Omental fat pad (tissue), 4 donors: ENCODE measurements around the gene MEF2A. TPM values are rescaled to one million over a fixed set of nuclear protein-coding genes. Genes with fewer than 3 reads are reported as not detected.
"Not testable (repeated sequence)": the region's sequence is repeated elsewhere in the genome, so short reads cannot be mapped to it uniquely, and the experiment has no call there.

Experiments
- ATAC-seq: fragments of 150-250 bp; one replicate; pipeline ENCODE4 v1.9.1; 2016; ENCODE audit warnings: mild to moderate bottlenecking, moderate library complexity; ENCODE audit not compliant: low FRiP score
- DNase-seq: peaks from one replicate; pipeline ENCODE4 v3.0.0-alpha.2; 2019; ENCODE audit warnings: low spot score
- CTCF ChIP-seq, 3 donors: fragments of 450-650 bp; IDR thresholded peaks; one replicate each; pipeline ENCODE4 v1.5.1; 2016 to 2017; ENCODE audit warnings: antibody characterized with exemption in 3 of 3, mild to moderate bottlenecking in 3 of 3, moderate library complexity in 2 of 3
- total RNA-seq, 4 donors: library from RNA; depleted of rRNA; stranded (reverse); fragments of >200 nt; gene quantifications; one replicate each; pipeline ENCODE4 v1.1.0, GENCODE V29; 2016

MEF2A gene
- total RNA-seq, 4 donors from 2014 or later = 47.8 to 74.4 (median 54.0) TPM

GRCh38 chr15:99736702-99737101, 170.9 kb downstream of the MEF2A start:
- no peak for DNase-seq
- TF ChIP-seq CTCF (IDR thresholded peaks at IDR 0.05) = no peak
- ATAC-seq = no peak

- ATAC-seq (no peak), DNase-seq (no peak)
- no peak for TF ChIP-seq CTCF (IDR thresholded peaks at IDR 0.05)
These were observed 172.4 kb downstream of the MEF2A start for GRCh38 chr15:99738021-99738847.

- no peak for ATAC-seq
- no peak for TF ChIP-seq CTCF (IDR thresholded peaks at IDR 0.05)
- no peak for DNase-seq
These were observed 176.1 kb downstream of the MEF2A start for GRCh38 chr15:99741835-99742234.

GRCh38 chr15:99744142-99744541, 178.4 kb downstream of the MEF2A start:
- no peak for TF ChIP-seq CTCF (IDR thresholded peaks at IDR 0.05)
- ATAC-seq (no peak), DNase-seq (no peak)

GRCh38 chr15:99745370-99746086, 179.7 kb downstream of the MEF2A start:
- DNase-seq = no peak
- no peak for TF ChIP-seq CTCF (IDR thresholded peaks at IDR 0.05)

GRCh38 chr15:99749386-99749785, 183.6 kb downstream of the MEF2A start:
- ATAC-seq (no peak), DNase-seq (no peak)
- no peak for TF ChIP-seq CTCF (IDR thresholded peaks at IDR 0.05)

More at GRCh38 chr15:99745370-99746086, 179.7 kb downstream of the MEF2A start:
- ATAC-seq = no peak

GRCh38 chr15:99750326-99750725, 184.5 kb downstream of the MEF2A start:
- ATAC-seq, DNase-seq: not testable (repeated sequence)
